Measurements from ENCODE around the gene ANXA11.
"Not testable (repeated sequence)": the region's sequence is repeated elsewhere in the genome, so short reads cannot be mapped to it uniquely, and the experiment has no call there.

The ANXA11 gene

DNA sequence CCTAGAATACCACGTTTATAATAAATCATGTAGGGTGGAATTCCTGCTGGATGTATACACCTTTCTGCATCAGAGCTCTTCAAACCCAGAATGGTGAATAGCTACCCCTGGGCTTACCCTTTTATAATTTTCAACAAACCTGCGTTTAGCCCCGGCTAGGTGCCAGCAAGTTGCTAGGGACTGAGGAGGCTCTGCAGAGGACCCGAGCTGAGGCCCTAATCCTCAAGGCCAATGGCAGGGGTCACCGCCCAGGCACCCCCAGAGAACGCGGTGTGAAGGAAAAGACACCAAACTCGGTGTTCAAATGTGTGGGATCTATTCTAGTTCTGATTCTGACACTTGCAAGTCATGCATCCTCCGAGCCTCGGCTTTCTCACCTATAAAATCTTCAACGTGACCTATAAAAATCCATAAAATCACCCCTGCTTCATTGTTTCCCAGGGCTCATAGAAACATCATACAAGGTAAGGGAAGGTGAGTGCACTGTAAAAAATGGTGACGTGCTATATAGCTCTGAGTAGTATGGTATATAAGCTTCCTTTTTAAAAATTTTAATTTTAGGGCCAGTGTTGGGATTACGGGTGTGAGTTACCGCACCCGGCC is 2.5 kb upstream of the ANXA11 start:
- no peak for DNase-seq (ENCODE audit: low spot score)

DNA sequence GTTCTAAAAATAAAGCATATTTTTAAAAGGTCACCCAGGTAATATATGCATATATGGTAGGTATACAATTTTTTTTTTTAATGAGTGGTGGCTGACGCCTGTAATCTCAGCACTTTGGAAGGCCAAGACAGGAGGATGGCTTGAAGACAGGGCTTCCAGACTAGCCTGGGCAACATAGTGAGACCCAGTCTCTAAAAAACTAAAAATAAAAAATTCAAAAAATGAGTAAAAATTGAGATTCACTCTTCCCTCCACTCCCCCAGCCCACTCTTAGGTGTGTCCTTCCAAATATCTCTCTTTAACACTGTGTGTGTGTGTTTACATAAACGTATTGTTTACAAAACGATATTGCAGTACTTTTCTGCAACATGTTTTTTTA is 929 bp upstream of the ANXA11 start:
- DNase-seq (ENCODE audit: low spot score): no peak

DNA sequence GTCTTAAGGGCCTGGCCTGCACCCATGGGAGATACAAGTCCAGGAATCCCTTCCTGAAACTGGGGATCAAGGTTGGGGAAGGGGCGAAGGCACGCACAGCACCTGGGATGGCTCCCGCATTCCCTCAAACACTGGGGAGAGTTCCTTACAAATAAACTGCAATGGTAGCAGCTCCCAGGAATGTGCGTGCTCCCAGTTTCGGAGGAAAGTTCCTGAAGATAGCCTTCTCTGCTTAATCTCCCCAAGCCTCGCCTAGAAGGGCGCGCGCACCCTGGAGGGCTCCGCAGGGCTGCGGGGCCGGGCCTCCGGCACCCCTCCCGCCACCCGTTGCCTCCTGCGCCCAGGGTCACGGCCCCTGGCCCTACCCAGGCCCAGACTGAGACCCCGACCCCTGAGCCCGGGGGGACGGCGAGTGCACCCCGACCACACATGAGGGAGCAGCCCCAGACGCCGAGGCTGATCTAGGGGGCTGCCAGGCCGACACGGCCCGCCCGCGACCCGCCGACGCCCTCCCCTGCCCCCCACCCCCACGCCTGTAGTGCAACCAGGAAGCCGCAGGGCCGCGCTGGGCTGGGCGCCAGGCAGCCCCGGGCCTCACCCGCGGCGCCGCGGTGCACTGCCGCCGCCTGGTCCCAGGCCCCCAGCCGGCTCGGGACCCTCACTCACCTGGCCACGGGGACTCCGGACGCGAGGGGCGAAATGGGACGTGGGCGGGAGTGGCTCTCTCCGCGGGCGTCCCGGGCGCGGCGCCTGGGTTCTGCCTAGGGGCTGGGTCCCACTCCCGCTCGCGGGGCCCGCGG is 460 bp downstream of the ANXA11 start:
- no peak for DNase-seq (ENCODE audit: low spot score)

DNA sequence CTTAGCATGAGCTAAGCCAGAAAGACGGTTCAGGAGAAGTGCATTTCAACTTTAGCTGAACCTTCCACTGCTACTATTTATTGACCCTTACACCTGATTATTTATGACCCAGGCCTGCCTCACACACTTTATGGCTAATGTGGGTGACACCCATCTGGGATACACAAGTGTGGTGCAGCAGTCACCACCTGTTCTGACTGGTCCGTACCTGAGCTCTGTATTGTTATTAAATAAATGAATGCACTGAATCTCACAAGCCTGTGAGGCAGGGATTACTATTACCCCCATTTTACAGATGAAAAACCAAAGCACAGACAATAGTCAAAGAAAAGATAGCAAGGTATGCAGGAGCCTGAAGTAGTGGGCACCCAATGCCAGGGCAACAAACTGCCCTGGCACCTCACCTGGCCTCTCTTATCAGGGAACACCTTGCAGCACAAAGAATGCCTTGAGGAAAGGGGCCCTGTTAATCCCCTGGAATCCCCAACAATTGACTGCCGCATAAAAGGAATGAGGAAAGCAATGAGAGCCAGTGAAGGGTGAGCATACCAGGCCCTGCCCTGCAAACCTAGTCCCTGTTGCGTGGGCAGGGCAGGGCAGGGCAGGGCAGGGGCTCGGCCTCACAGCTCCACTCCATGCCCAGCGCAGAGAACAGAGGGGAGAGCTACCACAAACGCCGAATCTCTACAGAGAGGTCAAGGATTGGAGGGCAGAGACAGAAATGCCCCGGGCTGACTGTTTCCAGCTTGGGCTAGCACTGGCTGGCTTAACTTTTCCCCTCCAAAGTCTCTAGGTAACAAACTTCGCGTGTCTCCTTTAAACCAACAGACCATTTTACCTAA is 1.3 kb downstream of the ANXA11 start:
- no peak for DNase-seq (ENCODE audit: low spot score)

DNA sequence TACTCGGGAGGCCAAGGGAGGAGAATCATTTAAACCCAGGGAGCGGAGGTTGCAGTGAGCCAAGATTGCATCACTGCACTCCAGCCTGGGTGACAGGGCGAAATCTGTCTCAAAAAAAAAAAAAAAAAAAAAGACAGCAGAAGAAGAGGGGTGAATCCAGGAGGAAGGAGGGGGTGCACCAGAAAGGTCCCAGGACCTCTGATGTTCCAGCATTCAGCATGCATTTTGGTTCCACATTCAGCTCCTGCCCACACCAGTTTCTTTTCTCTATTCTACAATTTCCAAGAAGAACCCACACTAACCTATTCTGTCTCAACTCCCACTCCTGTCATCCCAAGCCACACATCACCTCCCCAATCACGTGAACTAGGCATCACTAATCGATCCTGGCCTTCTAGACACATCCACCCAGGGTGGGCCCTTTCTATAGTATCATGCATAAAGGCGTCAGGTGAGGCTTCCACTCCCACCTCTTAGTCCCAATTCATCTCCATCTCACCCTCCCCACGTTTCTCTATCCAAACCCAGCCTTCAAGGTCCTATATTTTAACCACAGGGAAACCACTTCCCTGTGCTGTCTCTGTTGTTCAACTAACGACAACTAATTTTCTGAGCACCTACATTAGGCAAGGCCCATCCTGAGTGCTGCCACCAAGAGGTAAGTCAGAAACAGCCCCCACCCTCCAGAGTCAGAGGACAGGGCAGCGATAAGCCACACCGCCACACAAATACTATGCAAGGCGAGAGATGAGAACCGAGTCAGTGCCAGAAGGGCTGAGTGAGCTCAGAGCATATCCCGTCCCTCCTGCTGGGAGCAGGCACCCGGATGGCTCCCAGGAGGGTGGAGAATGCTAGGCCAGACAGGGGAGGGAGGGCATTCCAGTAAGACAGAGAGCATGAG is 2.2 kb downstream of the ANXA11 start:
- DNase-seq (ENCODE audit: low spot score): no peak

DNA sequence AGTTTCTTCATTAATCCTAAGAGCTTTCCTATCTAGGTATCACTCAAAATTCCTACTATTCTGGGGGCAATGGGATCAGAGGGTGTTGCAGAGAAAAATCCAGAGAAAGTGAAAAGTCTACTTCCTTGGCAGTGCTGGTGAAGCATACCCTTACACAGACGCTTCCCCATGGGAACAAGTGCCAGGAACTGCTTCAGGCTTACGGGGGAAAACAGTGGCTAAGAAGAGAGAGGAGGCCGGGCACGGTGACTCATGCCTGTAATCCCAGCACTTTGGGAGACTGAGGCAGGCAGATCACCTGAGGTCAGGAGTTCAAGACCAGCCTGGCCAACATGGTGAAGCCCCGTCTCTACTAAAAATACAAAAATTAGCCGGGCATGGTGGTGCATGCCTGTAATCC is 2.8 kb downstream of the ANXA11 start:
- DNase-seq (ENCODE audit: low spot score): not testable (repeated sequence)

DNA sequence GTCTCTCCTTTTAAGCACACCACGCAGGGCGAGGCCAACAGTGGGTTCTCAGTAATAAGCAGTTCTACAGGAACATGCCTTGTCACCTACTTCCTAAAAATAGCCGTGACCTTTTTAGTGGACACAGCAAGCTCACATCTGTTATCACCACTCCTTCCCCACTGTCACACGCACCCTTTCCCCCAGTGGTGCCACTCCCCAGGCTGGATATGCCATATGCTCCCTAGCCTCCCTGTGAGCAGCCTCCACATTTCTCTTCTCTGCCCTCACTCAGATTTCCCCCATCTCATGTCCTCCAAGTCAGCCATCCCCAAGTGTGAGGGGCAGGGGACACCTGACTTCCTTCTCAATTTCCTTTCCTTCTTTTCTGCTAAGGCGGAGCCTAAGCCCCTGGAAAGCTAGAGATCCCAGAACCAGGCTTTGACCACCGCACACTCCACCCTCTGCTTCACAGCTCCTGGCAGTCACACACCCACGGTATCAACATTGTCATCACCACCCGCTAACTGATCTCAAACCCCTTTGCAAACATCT is 3.7 kb downstream of the ANXA11 start:
- no peak for DNase-seq (ENCODE audit: low spot score)

DNA sequence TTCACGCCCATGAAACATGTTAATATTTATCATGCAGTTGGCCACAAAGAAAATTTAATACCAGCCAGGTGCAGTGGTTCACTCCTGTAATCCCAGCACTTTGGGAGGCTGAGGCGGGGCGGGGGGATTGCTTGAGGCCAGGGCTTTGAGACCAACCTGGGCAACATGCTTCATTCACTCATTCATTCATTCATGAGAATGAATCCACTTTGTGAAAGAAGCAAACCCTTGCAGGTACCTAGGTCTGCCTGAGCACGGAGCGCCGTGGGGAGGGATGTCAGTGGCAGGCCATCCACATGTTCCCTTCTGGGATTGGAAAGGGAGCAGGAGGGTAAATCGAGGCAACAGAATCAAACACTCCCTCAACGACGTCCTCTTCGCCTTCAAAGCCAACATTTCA is 4.7 kb downstream of the ANXA11 start:
- DNase-seq (ENCODE audit: low spot score): no peak

DNA sequence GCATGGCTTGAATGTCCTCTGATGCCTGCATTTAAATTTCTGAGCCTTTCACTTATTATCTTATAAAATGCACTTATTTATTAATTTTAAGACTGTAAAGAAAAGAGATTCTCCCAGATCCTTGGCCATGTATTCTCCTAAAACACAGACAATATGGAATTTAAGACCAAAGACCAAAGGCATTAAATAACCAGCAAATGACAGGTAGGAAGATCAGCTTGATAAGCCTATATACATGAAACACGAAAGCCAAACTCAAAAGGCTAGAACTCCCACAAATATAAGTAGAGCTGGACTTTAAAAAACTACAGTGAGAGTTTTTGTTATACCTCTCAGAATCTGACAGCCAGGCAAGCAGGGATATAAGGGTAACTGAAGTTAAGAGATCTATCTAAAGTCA is 5.1 kb downstream of the ANXA11 start:
- no peak for DNase-seq (ENCODE audit: low spot score)

DNA sequence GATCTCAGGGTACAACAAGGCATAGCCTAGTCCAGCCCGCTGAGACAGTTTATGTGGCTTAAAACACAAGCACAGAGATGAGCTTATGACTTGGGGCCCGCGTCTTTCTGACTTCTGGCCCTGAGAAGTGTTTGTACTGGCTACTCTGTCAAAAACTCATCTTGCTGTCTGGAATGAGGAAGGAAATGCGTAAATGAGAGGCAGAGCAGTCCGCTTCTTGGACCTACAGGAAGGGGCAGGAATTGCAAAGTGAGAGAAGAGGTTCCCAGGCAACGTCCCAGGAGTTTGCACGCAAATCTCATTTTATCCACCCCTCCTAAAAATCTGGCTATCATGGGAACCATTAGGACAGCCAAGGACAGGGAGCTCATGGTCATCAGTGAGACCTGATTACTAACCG is 5.5 kb downstream of the ANXA11 start:
- no peak for DNase-seq (ENCODE audit: low spot score)

DNA sequence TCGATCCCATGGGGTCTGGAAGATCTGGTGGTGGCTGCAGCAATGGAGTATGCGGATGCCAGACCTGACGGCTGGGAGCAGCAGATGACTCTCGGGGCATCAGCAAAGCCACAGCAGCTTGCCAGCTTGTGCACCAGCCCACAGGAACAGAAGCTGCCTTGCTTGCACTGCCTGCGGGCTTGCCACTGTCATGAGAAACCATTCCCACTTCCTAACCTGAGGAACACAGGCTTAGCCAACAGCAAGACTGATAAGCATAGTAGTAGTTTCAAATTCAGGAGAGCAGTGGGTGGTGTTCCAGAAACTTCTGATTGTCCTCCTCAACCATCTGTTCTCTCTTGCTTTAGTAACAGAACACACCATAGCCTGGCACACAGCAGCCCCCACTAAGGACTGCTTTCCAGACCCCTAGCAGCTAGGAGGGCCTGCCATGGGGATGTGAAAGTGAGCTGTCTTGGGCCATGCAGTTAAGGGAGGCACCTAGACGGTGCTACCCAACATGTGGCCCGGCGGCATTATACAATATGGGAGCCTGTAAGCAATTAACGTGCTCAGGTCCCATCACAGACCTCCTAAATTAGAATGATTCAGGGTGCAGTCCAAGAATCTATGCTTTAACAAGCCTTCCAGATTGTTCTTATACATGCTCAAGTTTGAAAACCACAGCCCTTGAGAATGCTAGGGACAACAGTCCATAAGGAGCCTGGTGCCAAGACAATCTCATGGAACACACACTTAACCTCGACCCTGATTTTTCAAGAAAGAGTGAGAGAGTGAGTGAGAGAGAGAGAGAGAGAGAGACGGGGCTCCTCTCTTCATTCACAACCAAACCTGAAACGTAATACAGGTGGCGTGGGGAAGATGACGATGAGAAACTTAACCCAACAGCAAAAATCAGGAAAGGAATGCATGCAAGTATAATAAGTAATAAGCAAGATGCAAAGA is 7.1 kb downstream of the ANXA11 start:
- no peak for DNase-seq (ENCODE audit: low spot score)

DNA sequence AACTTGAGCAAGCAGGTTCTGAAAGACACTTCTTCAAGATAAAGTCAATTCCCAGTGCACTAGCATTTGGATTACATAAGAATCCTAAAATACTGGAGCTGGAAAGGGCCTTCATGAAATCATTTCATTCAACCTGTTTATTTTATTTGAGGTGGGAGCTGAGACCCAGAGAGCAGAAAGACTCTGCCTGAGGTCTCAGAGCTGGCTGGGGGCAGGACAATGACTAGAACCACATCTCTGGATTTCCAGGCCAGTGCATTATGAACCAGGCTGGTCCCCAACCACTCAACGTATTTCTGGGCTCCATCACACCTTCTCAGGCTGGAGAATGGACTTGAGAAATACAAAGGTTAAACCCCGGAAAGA is 8.4 kb downstream of the ANXA11 start:
- DNase-seq (ENCODE audit: low spot score): no peak

DNA sequence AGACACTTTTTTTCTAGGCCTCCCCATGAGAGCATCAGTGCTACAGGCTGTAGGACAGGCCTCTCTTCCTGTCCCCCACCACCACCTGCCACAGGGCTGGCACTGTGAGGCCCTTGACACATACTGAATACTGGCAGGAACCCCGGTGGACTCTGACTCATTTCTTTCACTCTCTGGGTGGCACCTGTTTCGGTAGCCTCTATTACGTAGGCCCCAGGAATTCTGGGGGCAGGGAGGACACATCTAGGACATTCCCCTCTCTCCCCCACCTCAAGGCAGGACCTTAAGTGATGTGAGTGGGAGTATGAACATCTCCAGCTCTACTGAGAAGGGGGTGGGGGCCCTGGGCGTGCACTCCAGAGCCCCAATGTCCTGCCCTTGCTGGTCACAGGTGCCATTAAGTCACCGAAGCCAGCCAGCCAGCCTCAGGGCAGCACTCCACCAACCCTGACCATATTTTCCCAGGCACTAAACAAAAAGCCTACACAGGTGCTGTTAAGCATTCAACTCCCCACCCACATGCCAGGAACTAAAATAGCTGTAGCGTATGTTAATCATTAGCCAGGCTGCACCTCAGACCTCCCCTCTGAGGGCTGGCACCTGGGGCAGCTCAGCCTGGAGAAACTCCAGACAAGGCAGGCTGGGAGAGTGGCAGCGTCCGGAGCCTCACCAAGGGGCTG is 8.9 kb downstream of the ANXA11 start:
- DNase-seq (ENCODE audit: low spot score): no peak

DNA sequence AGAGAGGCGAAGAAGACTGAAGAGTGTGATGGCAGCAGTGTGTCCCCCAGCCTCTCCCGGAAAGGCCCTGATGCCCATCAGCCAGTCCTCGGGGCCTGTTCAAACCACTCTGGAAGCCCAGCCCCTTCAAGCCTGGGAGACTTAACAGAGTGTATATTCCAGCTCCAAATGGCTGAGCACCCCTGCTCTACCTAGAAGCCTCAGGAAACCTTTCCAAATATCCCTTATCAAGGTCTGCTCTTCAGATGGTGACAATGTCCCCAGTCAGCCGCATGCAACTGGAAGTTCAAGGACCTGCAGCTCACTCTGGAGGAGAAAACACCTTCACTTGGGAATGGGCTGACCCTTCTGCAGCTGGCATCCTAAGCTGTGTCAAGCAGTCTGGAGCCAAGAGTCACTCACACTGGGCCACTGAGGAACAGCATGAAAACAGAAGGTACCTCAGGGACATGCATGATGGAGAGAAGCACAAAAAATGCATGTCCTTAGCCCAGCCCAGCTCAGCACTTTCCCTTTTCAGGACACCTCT is 10.2 kb downstream of the ANXA11 start:
- DNase-seq (ENCODE audit: low spot score): no peak

DNA sequence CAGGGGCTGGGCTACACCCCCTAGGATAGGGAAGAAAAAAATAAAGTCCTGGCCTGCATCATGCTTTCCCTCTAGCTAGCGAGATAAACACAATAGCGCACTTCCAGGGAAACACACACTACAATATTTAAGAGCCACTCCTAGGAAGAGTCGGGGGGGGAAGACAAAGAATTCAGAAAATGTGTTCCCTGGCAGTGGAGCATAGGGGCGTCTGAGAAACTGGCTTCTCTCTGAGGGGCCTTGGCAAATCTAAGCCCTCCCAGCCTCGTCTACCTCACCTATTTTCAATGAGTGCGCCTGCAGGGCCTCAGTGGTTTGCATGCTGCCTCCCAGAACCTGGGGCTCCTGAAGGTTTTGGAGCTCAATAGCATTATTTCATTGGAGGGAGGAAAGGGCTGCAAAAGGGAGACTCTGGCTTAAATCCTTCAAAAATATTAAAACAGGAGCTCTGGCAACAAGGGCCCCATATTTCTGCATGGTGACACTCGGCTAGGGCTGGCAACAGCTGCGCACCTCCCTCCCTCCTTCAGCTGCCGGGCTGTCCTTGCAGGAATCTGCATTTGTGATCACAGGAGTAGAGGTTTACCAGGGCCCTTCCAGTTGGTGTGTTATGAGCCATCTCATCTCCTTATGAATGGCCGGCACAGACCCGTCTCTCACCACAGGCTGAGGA is 10.8 kb downstream of the ANXA11 start:
- no peak for DNase-seq (ENCODE audit: low spot score)

DNA sequence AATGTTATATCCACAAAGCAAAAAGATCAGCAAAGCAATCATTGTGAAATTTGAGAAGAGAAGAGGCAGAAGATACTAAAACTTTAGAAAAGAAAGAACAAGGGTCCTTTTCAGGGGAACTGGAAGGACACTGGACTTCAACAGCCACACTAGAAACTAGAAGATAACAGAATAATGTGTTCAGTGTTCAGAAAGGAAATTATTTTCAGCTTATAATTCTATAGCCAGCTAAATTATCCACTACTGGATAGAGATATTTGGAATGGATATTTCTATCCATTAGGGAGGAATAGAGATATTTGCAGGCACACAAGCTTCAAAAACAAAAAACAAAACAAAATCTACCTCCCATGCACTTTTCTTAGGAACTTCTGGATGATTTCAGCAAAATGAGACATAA is 12.8 kb downstream of the ANXA11 start:
- DNase-seq (ENCODE audit: low spot score): no peak

DNA sequence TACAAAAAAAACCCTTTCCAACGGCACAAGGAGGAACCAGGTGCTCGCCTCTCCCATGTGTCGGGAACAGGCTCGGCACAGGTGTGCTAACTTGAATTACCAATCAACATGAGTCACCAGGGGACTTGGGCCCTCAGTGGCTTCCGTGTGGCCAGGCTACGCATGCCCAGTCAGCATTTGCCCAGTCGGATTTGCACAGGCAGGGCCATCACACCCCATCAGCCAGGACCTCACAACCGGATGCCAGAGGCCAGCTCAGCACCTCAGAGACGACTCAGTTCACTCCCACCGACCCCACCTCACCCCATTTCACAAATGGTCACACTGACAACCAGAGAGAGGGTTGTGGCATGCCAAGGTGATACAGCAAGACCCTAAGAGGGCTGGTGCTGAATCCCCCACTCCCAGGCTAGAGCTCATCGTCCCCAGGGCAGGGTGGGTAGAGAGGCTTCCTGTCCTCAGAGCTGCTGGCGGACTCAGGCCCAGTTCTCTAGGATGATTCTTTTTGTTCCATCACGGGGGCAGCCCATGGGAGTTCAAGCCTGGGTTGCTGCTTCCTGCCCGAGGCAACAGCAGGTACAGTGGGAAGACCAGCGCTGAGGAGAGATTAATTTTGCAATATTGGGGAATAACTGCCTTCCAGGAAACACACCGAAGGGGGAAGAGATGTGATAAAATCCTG is 13.6 kb downstream of the ANXA11 start:
- DNase-seq (ENCODE audit: low spot score): no peak

DNA sequence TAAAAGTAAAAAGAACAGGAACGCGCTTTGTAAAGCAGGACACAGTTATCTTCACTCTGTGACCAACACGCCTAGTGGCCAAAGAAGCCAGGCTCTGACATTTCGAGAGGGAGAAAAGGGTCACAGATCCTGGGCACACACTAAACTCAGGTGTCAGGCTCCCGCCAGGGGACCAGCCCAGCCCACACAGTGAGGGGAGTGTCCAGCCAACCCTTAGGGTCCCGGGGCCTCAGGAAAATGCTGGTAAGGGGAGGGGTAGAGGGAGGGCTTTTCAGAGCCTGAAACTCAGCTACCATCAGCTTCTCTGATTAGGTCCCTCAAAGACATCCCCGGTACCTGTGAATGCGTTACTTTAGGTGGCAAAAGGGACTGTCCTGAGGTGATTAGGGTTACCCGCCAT is 16.6 kb downstream of the ANXA11 start:
- no peak for DNase-seq (ENCODE audit: low spot score)
